Measurements from ENCODE around the gene OLFM2.

- no peak for TF ChIP-seq CTCF (IDR thresholded peaks at IDR 0.05)
- TF ChIP-seq POLR2A (IDR thresholded peaks at IDR 0.05): no peak
Observed at GRCh38 chr19:9901642-9902041, 34.7 kb downstream of the OLFM2 start.
